ENCODE data around the gene C1orf35. TPM values are rescaled to one million over a fixed set of nuclear protein-coding genes. Genes with fewer than 3 reads are reported as not detected.

The C1orf35 gene
- total RNA-seq, 3 donors from 2014 or later: 10.6 to 15.7 (median 13.9) TPM

DNA sequence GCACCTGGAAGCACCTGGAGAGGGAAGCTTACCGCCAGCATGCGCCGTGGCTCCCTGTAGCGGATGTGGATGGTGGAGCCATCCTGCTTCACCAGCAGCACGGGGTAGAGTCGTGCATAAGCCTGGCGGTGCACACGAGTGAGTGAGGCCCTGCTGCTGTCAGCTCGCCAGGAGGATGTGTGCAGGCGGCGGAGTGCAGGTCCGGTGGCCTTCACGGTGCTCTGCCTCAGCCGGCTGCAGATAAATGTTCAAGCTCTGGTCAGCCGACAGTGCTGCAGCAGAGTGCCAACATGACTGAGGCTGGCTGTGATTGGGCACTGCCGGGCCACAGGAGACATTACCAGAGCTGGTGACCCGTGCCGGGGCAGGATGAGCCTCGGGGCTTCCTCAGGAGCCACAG is 4.5 kb upstream of the C1orf35 start:
- Histone ChIP-seq H3K36me3 (ENCODE audit: low read depth) (no peaks in the 10 kb centered on the region), H3K4me3 (no peak overlapping the region)
- intact Hi-C loops (cut with DNase I, micrococcal nuclease): no loop called here

DNA sequence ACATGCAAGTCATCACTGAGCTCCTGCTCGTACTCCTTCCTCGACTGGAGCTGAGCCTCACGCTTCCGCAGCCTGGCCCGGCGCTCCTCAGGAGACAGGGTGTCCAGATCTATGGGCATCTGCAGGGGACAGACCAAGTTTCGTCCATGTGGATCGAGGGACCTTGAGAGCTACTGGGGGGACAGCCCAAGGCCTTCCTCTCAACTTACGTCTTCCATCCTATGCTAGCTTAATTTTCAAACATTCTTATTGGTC is 3.6 kb upstream of the C1orf35 start:
- H3K9me3 ChIP-seq: no peaks in the 10 kb centered on the region
- TF ChIP-seq, protein P1, sequence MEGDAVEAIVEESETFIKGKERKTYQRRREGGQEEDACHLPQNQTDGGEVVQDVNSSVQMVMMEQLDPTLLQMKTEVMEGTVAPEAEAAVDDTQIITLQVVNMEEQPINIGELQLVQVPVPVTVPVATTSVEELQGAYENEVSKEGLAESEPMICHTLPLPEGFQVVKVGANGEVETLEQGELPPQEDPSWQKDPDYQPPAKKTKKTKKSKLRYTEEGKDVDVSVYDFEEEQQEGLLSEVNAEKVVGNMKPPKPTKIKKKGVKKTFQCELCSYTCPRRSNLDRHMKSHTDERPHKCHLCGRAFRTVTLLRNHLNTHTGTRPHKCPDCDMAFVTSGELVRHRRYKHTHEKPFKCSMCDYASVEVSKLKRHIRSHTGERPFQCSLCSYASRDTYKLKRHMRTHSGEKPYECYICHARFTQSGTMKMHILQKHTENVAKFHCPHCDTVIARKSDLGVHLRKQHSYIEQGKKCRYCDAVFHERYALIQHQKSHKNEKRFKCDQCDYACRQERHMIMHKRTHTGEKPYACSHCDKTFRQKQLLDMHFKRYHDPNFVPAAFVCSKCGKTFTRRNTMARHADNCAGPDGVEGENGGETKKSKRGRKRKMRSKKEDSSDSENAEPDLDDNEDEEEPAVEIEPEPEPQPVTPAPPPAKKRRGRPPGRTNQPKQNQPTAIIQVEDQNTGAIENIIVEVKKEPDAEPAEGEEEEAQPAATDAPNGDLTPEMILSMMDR (IDR thresholded peaks at IDR 0.05): no peak
- ATAC-seq (no peak), DNase-seq (no peak)
- peaks cover 18% of the 10 kb centered on the region for H3K4me1 ChIP-seq (ENCODE audit: low read depth)
- H3K4me3 ChIP-seq: no peak overlapping the region
- no peaks in the 10 kb centered on the region for H3K36me3 ChIP-seq (ENCODE audit: low read depth)
- intact Hi-C loops (cut with DNase I, micrococcal nuclease): no loop called here

More for the DNA sequence above, 4.5 kb upstream of the C1orf35 start:
- Histone ChIP-seq H3K4me1 (ENCODE audit: low read depth) (peaks cover 14% of the 10 kb centered on the region), H3K9me3 (no peaks in the 10 kb centered on the region)
- no peak for ATAC-seq
- TF ChIP-seq, protein P1 (IDR thresholded peaks at IDR 0.05): no peak
- peak in 1 of 3 donors; percentile 40 for DNase-seq

DNA sequence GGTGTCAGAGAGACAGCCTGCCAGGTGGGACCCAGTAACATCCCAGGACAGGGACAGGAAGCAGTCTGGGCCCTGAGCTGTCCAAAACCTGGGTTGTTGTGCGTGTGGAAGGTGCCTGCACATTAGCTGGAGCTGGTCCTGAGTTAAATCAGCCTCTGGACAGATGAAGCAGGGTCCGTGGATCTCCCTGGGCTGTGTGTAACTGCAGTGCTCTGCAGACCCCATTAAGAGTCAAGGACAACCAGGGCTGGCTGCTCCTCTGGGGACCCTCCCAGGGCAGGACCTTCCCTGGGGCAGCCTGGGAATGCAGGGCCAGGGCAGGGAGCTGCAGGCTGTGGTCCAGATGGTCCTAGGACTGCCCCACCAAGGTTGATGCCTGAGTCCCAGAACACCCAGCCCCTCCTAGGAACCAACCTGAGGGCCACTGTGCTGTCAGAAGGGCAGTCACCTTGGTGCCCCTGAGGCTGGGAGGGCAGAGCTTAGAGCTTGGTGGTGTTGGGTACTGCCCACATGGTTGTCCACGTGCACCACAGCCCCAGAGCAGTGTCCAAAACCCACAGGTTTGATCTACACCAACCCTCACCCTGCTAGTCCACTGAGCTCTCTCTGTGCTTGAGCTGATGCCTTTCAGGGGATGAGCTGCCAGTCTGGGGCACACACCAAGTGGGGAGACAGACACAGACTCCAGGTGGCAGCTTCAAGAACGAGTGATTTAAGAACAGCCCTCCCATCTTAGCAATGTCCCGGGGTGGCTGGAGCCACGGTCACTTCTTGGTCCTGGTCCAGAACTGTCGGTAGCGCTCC is 3.1 kb upstream of the C1orf35 start:
- TF ChIP-seq, protein P1 (IDR thresholded peaks at IDR 0.05): no peak
- H3K4me3 ChIP-seq: no peak overlapping the region
- H3K9me3 ChIP-seq: no peaks in the 10 kb centered on the region
- H3K4me1 ChIP-seq (ENCODE audit: low read depth): peaks cover 23% of the 10 kb centered on the region
- peak in 1 of 3 donors; percentile 32 for DNase-seq
- intact Hi-C loops (cut with DNase I, micrococcal nuclease): no loop called here
- no peak for ATAC-seq
- no peaks in the 10 kb centered on the region for H3K36me3 ChIP-seq (ENCODE audit: low read depth)

DNA sequence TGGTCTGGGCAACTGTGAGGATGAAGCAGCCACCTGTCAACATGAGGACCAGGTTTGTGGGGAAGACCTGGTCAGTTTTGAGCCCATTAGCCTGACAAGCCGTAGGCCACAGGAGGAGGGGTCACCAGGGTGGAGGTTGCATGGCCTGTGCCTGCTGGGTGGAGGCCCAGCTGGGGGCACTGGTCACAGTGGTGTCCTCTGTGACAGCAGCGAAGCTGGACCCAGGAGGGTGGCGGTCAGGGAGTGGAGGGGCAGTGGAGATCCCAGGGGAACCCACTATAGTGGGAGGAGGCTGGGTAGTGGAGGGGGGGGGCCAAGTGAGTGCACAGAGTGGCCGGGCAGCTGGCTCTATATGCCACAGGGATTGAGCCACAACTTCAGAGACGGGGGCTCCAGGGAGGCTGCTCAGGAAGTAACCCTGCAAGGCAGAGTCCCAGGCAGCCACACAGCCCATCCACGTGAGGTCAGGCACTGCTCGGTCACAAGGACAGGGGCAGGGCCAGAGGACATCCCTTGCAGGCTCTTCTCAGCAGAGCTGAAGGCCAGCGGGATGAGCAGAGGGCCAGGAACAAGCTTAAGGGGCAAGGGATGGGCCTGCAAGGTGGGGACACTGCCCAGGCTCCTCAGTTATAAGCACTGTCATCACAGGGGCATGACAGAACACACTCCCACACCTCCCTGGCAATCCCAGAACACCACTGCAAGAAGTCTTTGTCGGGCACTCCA is 2.3 kb upstream of the C1orf35 start:
- Histone ChIP-seq H3K4me3 (no peak overlapping the region), H3K9me3 (no peaks in the 10 kb centered on the region), H3K4me1 (ENCODE audit: low read depth) (peaks cover 30% of the 10 kb centered on the region), H3K36me3 (ENCODE audit: low read depth) (no peaks in the 10 kb centered on the region)
- ATAC-seq (no peak), DNase-seq (peak in 1 of 3 donors; percentile 34)
- intact Hi-C loops (cut with DNase I, micrococcal nuclease): no loop called here
- TF ChIP-seq, protein P1 (IDR thresholded peaks at IDR 0.05): no peak

DNA sequence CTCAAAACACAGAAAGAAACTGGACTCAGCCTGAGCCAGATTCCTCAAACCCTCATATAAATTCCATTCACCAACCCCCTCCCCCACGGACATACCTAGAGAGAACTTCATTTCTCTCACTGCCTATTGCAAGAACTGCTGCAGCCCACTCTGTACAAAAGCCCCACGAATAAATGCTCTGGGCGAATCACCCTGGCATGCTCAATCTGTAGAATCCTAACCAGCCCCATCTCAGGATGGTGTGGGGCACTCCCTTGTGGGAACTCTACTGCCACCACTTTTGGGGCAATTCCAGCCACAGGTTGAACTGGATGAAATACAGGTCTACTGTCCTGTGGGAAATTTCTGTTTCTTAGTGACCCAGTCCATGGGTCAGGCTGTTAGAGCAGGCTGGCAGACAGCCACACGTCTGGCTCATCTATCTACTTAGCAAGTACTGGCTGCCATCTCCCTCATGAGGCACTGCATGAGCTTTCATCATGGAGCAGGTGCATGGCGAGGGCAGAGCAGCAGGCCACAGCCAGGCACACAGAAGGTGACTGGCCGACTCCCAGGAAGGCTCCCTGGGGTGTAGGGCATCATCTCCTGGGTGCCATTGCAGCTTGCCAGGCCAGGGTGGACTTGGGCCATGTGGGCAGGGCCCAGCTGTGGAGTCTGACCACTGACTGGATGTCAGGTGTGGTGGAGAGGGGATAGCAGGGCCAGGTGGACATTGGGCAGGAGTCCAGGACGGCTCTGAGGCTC is 1.6 kb upstream of the C1orf35 start:
- TF ChIP-seq, protein P1 (IDR thresholded peaks at IDR 0.05): no peak
- intact Hi-C loops (cut with DNase I, micrococcal nuclease): no loop called here
- peak in 1 of 3 donors; percentile 31 for DNase-seq
- Histone ChIP-seq H3K9me3 (no peaks in the 10 kb centered on the region), H3K4me3 (no peak overlapping the region), H3K36me3 (ENCODE audit: low read depth) (no peaks in the 10 kb centered on the region), H3K4me1 (ENCODE audit: low read depth) (peaks cover 30% of the 10 kb centered on the region)
- no peak for ATAC-seq
